CD4-positive, alpha-beta T cell treated with Interleukin-4 for 1 hour (primary cell): ENCODE measurements around the gene ADGRG6.

Experiments
- DNase-seq, 2 donors: peaks; one replicate each; pipeline ENCODE4 v3.0.0-alpha.2; 2020 to 2022

Gene ADGRG6

DNA sequence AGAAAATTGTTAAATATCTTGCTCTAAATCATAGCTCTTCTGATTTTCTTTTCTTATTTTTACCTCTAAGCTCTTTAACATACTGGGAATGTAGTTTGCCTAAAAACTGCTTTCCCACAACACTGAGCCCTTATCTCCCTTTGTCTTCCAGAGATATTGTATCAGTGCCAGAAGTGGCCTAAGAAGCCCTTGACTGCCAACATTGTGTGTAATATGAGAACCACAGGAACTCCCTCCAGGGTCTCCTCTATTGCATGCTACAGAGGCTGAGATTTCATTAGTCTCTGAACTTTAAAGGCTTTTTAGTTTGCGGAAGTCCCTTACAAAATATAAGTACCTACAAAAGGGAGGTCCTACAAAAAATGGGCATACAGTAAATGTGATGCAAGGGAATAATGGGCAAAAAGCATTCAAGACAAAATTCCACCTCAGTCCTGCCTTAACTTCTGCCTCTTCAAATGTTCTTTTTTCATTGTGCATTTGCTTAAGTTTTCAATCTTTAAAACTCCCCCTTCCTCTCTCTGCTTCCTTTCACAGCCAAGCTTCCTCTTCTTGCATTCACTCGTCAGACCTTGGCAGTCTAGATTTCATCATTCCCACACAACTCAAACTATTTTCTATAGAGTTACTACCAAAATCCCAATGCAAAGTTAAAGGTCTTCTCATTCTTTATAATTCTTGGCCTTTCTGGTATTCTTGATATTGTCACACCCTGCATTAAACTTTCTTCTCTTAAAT, 76.5 kb downstream of the ADGRG6 start:
- DNase-seq: no peak

DNA sequence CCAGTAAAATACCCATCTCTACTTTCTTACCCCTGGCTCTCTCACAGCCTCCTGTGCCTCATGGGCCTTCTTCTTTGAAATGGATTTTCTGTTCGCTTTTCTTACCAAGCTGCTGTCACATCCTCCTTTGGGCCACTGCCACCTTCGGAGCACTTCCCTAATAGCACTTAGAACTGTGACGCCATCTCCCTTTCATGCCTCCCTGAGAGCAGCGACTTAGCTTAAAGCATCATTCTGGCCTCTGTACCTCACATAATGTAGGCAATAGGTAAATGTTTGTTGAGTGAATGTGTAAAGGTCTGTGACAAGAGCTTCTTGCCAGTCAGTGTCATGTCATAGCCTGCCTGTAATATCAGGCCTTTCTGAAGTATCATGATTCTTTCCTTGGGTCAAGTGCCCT, 78.8 kb downstream of the ADGRG6 start:
- DNase-seq: peak in 1 of 2 donors; percentile 19

DNA sequence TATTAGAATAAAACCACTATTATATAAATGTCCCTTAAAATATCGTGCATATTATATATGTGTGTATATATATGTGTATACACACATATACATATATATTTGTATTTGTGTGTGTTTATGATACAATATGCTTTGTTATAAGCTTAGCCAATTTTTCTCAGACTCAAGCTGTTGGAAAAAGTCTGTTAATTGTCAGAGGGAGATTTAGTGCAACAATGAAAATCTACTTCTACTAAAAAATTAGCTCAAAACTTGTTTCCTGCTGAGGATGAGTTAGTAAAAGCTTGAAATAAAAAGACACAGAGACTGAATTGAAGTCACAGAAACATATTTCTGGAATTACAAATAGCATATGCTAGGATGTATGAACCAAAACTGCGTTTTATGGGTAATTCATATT, 79.4 kb downstream of the ADGRG6 start:
- no peak for DNase-seq

DNA sequence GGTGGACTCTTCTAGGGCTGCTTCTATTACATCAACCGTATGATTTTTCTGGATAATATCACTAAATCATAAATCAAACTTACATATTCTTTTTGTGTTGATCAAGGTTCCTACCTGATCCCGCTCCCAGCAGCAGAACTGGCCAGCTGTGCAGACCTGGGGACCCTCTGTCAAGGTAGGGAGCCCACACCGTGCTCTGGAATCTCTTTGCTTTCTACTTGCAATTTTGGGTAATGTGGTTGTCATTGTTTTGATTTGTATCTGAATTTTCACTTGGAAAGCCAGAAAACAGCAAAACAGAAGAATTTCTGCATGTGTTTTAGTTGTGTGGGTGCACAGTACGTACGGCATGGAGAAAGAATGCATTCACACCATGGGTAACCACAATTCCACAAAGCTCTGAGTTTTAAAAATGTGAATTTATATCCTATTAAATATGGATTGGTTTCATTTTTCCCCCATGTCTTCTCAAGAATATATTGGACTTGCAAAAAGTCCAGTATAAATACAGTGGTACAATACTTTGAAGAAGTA, 80.1 kb downstream of the ADGRG6 start:
- DNase-seq: no peak

DNA sequence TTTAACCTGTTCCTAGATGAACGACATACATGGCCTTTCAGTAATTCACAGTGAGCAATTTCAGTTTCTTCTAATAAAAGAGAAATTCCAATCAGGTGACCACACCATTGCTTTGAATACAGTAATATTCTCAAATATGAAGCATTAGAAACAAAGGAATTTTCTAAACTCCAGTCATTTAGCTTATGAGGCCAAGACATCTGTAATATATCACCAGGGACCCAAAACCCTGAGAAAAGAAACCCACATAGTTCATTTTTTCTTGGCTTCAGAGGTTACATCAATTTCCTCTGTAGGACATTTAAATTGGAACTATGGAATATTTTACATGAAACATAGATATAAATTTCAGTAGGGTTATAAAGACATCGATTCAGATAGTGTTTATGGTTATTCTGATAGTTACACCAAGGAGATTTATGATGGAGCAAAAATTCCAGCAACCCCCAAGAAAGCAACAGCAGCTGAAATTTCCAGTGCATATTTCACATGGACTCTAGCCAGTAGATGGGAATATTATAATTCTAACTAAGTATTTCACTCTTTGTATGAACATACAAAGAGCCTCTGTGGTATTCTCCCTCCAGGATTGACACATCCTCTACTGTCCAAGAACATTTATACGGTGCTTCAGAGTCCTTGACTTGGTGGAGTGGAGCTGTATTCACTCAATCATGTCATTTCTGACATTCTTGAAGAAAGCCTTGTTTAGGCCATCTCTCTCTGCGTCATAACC, 82.9 kb downstream of the ADGRG6 start:
- DNase-seq: no peak

DNA sequence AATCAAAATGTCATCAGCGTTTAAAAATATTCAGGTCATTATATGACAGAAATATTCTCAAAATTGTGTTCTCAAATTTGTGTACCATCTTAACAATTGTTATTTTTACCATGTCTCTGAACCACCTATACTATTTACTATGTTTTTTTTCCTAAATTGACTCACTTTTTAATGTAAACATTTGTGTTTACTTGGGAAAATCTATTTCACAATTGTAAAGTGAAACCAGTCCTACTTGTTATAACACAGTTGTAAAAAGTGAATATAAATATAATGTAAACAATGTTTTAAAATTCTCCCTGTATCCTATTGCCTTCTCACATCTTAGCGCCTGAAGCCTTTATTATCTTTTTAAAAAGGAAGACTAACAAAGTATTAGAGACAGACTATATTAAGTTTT, 83.5 kb downstream of the ADGRG6 start:
- no peak for DNase-seq

DNA sequence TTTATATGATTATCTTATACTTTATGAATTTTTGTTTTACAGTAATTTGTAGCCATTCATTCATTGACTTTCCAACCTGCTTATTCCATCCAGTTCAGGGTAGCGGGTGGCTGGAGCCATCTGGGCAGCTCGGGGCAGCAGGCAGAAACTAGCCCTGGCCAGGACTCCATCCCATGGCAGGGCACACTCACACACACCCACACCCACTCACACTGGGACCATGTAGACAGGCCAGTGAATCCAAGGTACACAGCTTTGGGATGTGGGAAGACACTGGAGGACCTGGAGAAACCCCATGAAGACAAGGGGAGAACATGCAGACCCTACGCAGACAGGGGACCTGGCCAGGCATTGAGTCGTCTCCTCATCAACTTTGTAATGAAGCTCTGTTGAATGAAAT, 84.8 kb downstream of the ADGRG6 start:
- no peak for DNase-seq

DNA sequence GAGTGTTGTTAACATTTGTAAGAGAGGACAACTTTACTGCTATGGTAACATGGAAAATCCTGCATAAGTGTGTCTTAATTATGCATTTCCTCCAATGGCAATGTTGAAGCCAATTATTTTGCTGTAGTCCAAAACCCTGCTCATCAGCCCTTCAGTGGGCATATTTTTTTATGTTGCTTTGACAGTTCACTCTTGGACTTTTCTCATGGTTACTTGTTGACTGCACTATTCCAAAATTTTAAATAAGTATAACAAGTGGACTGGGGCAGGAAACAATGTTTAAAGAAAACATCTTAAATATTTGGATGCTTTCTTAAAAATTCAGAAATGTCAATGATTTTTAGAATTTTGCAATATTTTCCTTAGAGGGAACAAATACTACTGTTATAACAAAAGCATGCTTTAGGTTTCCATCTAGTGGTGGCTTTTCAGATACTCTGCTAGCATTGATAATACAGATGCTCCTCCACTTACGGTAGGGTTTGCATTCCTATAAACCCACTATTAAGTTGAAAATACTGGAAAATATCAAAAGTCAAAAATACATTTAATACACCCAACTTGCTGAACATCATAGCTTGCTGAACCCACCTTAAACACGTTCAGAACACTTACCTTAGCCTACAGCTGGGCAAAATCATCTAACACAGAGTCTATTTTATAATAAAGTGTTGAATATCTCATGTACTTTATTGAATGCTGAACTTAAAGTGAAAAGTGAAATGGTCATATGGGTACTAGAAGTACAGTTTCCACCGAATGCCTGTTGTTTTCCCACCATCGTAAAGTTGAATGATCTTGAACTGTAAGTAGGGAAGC, 86.4 kb downstream of the ADGRG6 start:
- DNase-seq: peak in 1 of 2 donors; percentile 20

DNA sequence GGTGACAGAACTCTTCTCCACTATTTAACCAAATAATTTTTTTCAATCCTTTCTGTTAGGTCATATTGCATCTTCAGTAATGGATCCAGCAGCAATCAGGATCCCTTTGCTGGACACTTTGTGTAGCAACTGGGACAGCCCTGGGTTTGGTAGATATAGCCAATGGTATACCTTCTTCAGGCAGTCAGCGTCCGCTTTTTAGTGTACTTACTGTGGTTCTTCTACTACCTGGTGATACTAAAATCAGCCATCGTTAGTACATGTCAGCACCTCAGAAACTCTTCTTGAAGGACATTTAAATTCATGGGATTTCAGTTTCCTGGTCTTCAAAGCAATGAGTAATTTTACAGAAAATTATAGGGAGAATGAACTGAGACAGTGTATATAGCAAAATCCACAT, 93.5 kb downstream of the ADGRG6 start:
- DNase-seq: no peak

DNA sequence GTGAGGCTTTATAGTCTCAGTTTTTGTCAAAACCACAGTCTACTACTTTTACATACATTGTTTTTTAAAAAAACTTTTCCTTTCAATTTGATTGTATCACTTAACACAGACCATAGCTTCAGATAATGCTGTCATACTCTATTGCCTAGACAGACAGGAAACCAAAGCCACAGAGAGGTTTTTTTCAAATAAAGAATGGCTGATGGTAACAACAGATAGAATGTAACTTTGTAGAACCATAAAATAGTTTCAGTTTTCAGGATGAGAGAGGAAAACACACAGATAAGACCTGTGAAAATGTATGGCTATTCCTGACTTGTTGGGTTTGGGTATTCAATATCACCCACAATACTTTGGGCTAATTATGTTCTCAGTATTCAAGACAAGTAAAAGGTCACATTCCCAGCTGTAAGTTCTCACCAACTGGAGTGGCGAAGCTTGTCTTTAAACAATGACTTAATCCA, 94.0 kb downstream of the ADGRG6 start:
- DNase-seq: peak in 1 of 2 donors; percentile 78

DNA sequence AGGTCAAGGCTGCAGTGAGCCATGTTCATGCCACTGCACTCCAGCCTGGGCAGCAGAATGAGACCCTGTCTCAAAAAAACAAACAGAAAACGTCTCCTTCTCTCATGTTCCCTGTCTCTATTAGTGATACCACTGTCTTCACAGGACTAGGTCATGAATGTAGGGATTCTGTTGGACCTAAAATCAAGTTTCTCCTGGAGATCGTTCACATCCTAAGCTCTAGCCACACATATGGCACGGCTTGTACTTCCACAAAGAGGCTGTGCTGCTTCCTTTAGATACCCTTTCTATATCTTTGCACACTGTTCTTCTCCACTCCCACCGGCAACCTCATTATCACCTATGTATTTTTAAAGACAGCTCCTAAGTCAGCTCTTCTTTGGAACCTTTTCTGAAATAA, 96.5 kb downstream of the ADGRG6 start:
- DNase-seq: no peak

DNA sequence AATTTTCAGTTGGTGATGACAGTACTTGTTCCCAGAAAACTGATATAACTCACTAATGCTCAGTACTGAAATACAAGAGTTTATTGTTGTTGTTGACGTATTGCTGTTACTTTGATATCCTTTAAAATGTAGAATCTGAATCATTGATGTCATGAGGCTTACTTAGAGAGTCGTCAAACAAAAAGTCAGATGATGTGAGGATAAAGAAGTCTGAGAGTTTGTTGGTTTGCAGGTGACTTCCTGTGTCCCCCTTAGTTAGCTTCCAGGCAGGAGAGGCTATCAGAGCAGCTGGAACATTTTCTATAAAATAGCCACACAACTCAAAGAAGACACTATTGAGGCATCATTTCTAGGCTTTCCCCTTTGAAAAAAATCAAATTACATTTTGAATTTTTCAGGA, 97.9 kb downstream of the ADGRG6 start:
- DNase-seq: no peak

DNA sequence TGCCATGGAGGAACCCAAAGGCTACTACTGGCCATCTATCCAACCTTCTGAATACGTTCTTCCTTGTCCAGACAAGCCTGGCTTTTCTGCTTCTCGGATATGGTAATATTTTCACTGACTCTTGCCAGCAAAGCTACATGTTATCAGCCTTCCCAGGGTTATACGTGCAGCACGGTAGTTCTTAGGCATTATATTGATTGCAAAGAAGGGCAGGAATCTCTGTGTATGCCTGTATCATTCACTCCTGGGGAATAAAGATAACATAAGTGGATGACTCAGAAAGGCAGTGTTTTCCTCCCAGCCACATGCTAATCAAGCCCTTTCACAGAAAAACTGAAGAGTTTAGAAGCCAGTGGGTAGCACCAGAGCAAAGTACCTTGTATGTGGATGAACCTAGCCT, 98.7 kb downstream of the ADGRG6 start:
- no peak for DNase-seq

DNA sequence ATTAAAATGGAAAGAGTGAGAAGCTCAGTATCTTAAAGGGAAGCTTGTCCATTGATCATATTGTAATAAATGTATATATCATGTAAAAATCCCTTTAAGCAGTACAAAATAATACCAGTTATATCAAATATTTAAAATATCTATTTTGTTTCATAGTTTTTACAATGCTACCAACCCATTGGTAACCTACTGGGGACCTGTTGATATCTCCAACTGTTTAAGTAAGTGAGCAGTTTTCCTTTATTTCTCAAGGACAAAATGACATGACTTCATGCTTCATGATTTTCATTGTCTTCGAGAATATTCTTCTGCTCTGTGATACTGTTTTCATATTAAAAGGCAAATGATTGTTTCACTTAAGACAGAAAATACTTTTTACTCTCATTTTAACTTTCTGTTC, 100.0 kb downstream of the ADGRG6 start:
- DNase-seq: no peak

DNA sequence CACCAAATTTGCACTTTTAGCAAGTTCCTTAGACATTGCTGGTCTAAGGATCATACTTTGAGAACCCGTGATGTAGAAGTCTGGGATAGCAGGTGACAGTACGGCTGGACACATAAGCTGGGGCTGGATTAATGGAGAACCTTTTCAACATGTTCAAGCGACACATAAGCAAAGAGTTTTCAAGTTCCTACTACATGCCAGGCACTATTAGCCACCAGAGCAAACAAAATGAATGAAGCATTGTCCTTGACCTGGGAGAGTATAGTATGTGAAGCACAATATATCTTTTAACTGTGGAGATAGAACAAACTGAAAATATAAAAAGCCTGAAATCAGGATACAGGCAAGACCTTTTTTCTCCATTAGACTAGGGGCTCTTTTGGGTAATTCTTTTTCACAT, 102.9 kb downstream of the ADGRG6 start:
- DNase-seq: no peak

DNA sequence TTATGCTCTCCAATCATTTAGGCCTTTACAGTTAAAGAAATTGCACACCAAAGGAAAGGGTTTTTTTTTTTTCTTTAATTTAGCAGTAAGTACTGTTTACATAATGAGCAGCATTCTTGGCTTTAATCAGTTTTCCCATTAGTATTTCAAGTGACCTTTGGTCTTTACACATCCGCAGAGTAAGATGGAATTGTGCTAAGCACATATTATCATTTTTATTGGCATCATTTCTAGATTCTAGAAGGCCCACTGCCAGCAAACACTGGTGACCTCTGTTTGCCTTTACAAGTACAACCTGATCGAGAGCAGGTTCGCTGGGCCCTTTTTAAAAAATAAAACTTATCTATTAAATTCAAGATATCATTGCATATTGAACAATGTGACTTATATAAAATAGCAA, 104.3 kb downstream of the ADGRG6 start:
- no peak for DNase-seq

DNA sequence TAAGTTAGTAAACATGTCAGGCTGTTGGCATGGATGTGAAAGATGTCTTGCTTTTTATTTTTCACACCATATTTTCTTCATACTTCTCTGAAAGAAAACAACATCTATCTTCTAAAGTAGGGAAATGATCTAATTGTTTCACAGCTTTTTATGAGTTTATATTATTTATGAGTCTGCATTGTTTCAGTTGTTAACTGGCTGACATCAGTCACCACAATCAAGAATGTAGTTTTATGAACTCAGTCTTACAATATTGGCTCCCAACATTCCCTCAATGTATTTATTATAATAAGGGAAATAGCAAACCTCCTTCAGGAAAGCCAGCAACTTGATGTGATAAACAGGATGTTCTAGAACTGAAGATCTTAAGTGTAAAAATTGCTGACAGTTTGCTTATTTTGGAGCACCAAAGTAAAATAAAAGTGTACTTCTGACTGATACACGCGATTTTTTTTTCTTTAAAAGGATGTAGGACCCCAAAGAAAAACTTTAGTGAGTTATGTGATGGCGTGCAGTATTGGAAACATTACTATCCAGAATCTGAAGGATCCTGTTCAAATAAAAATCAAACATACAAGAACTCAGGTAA, 106.0 kb downstream of the ADGRG6 start:
- DNase-seq: no peak

DNA sequence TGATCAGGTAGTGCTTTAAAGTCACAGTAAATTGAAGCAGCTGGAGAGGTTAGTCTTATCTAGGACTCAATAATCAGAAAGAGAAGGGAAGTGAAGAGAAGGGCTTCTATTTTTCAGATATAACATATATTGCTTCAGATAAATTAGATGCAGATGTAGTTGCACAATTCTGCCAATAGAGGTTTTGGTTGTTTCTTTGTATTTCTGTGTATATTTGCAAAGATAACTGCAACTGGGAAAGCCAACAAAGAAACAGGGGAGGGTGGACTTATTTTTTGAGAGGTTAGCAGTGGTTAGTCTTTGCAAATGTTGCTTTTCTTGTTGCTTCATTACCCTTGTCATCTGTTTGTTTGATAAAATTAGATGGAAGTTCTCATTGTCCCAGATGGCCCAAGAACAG, 106.6 kb downstream of the ADGRG6 start:
- no peak for DNase-seq

DNA sequence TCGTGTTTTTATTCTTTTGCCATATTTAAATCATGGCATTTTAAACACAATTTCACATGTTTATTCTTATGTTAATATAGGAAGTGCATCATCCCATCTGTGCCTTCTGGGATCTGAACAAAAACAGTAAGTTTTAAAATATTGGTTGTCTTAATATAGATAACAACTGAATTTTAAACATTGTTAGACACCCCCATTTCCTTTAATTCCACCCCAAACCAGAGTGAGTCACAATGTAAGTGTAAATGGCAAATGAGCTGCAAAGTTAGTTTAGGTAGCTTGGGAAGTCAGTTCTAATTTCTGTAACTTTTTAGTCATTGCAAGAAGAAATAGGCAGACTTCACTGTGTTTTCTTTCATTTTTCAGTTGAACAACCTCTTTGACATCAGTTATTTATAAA, 108.0 kb downstream of the ADGRG6 start:
- DNase-seq: no peak

DNA sequence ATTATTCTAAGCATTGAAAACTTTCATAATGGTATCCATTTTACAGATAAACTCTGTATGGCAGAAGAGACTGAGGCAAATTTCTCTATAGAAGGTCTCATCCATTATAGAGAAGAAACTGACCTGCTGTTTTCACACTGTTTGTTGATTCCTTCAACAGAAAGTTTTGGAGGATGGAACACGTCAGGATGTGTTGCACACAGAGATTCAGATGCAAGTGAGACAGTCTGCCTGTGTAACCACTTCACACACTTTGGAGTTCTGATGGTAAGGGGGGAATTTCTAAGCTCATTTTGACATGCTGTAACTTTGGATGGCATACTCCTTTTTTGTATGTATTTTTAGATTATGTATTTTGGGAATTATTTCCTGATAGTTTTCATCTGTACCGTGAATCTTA, 109.3 kb downstream of the ADGRG6 start:
- no peak for DNase-seq

DNA sequence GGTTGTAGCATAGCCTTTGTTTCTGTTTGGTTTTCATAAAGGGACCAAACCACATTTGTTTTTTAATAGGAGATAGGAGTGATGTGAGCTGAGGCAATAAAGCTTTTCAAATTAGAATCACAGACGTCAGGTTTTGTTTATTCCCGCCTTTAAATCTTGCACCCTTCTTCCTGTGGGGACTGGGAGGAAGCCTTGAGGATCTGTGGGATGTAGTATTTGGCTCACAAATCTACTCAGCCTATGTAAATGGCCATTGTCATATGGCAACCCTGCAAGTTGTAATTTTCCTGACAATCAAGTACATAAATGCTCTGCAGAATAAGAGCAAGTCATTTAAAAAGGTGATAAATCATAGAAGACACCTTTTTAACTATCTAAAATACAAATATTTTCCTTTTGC, 110.4 kb downstream of the ADGRG6 start:
- no peak for DNase-seq

DNA sequence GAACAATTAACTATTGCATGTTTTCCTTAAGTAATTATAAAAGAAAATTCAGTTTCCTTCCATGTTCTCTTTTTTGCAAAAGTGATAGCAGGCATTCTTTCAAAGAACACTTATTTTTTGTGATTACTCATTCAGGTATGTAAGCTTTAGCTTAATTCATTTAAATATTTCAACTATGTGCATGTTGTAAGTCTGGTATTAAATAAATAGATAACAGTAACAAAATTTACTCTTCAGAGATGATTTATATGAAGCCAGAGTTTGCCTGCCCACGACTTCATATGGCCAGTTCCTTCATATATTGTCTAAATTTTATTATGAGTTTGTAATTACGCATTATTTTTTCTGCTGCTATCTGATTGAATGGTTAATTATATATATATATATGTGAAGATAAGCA, 110.9 kb downstream of the ADGRG6 start:
- no peak for DNase-seq

DNA sequence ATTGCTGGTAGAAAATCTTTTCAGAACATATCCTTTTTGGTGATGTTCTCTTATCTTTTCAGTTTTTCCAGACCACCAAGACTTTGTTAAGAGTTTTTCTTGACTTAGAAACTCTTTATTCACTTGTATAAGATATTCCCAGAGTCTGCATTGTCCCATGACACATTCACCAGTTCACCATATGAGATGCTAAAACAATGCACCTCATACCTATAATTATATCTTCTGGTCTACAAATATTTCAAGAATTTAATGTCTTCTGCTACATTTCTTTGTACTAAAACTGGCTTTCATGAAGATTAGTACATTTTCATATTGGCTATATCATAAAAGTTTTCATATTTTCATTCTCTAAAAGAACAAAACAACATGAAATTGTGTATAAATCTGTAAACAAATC, 111.3 kb downstream of the ADGRG6 start:
- DNase-seq: no peak
